ENCODE measurements around the gene CDH13.

Gene CDH13

DNA sequence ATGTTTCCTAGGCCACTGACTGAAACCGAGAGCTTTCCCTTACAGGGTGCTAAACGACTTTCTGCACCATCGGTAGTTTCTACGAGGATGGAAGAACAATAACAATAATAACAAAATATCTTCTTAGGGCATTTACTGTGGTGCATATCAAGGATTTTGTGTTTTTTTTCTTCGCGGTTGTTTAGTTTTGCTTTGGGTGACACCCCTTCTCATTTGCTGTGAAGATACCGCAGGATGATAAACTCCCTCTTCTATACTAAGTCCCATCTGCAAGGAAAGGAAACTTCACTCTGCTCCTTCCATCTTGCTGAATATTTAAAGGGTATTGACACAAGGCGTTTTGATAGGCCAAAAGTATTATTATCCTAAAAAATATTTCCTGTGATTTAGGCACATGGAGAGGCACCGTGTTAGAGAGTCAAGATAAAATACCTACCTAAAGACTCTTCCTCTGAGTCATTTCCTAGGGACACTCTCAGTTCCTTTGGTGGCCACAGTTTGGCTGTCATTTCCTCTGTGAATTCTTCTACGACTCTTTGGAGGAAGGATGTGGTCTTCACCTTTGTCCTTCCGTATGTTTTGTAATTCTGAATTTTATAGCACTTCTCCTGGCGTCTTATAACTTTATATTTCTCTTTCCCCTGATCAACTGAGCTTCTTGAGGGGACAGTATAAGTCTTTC is 318.8 kb downstream of the CDH13 start:
- DNase-seq (ENCODE audit: low read depth in 2 of 2) = no peak

DNA sequence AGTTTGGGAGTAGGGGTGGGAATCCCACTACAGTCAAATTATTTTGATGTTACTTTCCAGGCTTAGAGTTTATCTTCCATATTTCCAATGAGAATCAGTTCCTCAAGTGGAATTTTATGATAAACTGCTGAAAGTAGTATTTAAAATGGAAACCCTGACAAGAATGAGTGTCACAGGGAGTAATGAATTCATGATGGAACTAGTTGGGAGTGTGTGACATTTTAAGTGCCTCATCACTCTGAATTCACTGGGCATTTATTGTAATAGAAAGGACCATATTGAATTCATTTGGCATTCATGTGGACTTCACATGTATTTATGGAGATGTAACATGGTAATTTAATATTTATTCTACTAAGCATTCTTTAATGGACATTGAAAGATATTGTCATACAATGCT is 320.9 kb downstream of the CDH13 start:
- DNase-seq (ENCODE audit: low read depth in 2 of 2) = no peak

DNA sequence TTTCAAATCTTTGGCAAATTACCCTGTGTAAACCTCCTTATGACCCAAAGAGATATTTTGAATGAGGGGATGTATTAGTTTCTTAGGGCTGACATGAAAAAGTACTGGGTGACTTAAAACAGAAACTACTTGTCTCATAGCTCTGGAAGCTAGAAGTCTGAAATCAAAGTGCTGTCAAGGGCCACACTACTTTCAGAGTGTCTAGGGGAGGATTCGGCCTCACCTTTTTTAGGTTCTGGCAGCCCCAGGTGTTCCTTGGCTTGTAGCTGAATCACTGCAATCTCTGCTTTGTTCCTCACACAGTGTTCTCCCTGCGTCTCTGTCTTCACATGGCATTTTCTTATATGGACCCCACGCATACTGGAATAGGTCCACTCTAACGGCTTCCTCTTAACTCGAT is 322.2 kb downstream of the CDH13 start:
- DNase-seq (ENCODE audit: low read depth in 2 of 2) = no peak

DNA sequence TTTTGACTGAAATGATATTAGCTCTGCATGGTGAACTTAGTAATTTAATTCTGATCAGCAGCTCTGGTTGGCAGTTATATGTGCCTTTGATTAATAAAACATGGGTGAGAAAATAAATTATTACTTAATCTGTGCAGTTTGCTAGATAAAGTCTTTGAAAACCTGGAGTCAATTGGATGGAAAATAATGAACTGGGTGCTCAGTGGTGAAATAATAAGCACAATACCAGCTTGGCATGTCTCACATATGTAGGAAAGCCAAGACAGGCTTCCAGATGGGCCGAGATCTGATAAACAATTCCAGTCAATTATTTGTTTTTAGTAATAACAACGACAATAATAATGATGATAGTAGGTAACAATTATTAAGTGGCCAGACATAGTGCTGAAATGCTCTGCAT is 326.7 kb downstream of the CDH13 start:
- DNase-seq (ENCODE audit: low read depth in 2 of 2) = no peak

DNA sequence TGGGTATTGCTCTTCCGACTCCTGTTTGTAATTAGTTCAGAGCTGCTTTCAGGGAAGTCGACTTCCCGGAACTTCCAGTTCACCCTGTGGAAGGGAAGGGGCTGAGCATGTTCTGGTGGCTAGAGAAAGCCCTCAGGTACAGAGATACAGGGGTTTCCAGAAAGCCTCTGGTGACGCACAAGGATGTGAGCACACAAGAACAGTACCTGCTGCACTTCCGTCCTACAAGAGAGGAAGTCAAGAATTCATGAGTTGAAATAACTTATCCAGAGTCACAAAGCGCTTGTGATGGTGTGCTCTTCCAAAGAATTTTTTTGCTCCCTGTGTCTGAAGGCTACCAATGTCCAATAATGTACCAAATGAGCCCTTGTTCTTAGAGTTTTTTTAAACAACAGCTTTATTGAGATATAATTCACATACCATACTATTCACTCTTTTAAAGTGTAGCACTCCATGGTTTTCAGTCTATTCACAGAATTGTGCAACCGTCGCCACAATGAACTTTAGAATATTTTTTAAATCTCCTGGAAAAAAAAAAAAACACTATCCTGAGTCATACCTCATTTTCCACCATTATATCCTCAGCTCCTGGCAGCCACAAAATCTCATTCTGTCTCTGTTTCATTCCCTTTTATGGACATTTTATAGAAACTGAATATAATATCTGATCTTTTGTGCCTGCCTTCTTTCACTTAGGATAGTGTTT is 327.6 kb downstream of the CDH13 start:
- DNase-seq (ENCODE audit: low read depth in 2 of 2) = no peak

DNA sequence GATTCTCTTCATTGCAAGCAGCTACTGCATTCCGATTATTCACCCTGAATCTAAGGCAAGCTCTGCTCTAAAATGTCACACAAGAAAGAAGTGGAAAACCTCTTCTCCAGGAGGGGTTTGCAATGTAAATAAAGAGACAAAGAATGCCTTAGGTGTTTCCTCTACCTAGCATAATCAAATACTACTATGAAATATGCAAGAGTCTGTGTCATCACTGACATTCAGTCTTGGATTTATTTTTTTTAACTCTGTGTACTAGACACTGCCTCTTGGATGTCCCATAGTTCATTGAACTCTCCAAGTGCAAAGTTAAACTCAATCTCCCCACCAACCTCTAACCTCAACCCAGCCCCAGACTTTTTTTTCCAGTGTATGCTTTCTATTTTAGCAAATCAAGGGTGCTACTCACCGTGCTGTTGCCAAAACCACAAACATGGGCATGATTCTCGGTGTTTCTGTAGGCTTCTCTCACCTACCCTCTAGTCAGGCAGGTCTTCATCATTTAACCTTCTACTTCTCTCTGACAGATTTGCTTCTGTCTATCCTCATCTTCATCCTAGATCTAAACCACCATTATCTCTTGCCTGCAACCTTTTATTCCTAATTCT is 329.1 kb downstream of the CDH13 start:
- DNase-seq (ENCODE audit: low read depth in 2 of 2) = no peak

DNA sequence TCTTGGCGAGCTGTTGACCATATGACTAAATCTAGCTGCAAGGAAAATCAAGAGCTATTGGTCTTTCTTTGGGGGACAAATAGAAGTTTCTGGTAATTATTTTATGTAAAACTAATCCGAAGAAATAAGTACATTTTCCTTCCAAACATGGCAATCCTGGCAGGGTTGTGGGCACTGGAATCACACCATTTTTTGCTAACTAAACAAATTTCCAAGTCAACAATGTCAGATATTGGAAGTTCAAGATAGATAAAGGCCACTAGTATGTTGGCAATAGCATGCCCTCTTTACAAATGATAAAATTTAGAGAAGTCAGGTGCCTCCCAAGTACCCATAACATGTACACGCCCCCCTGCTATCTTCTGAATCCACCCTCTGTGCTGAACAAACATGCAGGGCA is 330.4 kb downstream of the CDH13 start:
- DNase-seq (ENCODE audit: low read depth in 2 of 2) = no peak

DNA sequence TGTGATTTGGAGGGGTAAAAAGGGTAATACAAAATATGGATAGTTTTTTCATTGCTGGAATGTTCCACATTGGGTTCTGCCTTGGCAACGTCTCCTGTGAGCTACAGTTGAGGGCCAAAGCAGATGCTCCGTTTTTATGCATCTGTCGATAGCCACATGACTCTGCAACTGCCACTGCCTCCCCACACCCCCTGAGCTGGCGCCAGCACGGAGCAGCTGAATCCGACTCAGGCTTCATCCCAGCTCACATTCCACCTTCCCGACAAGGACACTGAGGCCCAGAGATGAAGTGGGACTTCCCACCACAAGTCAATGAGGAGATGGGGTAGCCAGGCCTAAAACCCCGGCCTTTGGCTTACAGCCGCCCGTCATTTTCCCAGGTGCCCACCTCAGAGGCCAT is 334.1 kb downstream of the CDH13 start:
- no peak for DNase-seq (ENCODE audit: low read depth in 2 of 2)

DNA sequence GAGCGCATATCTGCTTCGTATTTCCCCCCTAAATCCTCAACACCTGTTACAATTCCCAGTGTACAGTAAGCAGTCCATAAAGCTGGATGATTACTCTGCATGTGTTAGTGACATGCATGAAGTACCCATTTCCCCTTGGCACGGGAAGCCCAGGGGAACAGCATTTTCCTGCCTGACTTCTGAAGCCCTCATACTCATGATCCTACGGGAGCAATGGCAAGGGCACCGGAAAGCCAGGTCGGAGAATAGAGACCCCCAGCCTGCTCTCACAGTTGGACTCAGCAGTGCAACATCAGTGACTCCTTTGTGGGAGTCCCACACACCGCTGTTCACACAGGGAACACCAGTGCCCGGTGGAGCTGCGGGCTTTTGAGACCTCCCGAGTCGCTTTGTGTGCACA is 336.9 kb downstream of the CDH13 start:
- DNase-seq (ENCODE audit: low read depth in 2 of 2) = no peak

DNA sequence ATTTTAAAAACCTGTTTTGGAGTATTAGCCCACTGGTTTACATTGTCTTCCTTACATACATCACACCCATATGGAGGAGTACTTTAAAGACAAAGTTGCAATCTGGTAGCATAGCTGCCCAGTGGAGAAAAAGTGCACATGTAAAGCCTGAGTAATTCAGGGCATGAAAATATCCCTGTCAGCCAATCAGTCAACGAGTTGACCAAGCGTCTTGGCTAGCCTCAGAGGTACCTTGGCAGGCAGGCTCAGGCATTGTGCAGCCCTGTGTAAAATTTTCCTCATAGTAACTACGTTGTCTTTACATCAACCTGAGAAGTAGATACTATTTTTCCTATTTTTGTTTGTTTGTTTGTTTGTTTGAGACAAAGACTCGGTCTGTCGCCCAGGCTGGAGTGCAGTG is 339.0 kb downstream of the CDH13 start:
- no peak for DNase-seq (ENCODE audit: low read depth in 2 of 2)

DNA sequence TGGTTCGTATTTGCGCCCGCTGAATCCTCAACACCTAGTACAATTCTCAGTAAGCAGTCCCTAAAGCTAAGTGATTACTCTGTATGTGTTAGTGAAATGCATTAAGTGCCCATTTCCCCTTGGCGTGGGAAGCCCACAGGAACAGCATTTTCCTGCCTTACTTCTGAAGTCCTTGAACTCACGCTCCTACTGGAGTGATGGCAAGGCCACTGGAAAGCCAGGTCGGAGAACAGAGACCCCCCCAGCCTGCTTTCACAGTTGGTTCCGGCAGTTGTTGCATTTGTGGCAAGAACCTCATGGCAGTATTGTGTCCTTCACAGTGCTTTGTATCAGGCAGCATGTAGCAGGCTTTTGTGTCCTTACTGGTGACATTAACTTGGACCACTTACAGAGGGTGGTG is 340.7 kb downstream of the CDH13 start:
- no peak for DNase-seq (ENCODE audit: low read depth in 2 of 2)

DNA sequence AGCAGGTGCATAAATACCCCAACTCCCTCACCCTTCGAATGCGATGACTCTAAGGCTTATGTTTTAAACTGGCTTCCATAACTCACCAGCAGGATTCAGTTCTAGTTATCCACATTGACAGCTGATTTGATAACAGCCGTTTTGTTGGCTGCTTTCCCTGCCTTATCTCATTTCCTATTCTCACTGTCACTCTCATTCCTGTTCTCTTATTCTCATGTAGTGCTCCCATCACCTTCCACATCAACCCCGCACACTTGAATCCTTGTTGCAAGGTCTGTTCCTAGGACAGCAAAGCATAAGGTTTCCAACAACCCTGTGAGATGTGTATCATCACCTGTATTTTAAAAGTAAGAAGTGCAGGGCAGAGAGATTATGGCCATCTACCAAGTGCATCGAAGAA is 344.4 kb downstream of the CDH13 start:
- no peak for DNase-seq (ENCODE audit: low read depth in 2 of 2)

DNA sequence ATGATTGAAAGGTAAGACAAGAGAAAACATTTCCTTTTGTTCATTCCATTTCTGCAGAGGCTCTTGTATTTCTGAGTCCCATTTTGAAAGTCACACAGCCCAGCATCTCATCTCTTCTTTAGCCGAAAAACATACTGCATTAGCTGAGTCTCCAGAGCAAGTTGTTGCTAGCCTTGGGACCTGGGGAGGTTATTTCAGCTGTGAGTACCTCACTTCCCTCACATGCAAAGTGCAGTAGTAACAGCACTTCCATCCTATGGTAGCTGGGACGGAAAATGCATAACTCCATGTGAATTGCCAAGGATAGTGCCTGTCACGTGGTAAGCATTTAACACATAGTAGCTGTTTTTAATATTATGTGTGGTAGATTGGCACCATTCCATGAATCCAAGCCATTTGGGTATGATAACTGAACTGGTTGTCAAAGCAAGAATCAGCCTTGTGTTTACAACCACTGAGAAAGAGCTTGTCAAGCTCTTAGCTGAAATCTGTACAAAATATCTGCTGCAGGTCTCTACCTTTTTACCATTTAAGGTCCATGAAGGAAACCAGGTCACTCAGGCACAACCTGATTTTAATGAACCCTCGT is 345.7 kb downstream of the CDH13 start:
- no peak for DNase-seq (ENCODE audit: low read depth in 2 of 2)

DNA sequence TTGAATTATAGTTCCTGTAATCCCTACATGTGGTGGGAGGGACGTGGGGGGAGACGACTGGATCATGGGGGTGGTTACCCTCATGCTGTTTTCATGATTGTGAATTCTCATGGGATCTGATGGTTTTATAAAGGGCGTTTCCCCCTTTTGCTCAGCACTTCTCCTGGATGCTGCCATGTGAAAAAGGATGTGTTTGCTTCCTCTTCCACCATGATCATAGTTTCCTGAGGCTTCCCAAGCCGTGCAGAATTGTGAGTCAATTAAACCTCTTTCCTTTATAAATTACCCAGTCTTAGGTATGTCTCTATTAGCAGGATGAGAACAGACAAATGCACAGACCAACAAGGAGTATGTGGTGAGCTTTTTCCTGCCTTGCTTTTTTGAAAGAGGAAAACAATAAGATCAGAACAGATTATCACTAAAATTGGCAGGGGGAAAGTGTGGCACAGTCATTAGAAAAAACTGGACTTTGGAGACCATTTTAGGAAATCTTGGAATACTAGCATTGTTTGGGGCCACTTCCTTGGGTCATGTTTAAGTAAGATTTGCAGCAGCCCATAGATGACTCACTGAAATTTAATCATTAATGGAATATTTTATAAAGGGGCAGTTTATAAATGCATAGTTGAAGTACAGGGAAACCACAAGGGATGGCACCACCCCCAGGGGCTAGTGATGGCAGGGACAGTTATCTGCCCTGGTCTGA is 352.8 kb downstream of the CDH13 start:
- no peak for DNase-seq (ENCODE audit: low read depth in 2 of 2)

DNA sequence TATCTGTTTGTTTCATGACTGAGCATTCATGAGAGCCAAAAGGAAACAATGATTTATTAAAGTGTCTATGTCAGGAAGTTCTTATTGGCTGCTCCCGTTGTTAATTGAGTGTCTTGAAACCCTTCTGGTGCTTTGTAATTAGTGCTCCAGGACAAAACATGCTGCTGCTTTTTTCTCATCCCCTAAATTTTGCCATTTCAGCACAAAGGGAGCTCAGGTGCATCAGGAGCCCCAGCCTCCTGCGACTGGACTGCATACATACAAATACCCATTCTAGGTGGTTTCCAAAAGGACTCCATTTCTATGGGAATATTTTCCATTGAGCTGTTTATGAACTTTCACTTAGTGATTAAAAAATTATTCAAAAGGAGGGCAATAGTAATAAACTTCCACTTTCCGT is 354.0 kb downstream of the CDH13 start:
- DNase-seq (ENCODE audit: low read depth in 2 of 2) = no peak

DNA sequence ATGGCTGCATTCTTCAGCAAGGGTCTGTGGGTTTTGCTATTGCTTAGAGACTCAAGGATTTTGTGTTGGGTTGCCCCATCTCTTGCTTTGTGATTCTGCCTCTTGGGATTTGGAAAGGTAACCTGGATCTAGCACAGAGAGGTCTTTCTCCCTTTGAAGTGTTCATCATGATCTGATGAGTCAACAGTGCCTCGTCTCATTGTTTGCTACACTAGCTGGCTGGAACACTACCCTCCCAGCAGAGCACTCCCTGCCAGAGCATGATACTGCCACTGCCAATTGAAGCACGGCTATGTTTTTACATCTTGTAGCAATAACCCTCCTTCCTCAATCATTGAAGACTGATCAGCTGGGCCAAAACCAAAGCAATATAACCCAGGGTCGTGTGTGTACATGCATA is 361.0 kb downstream of the CDH13 start:
- no peak for DNase-seq (ENCODE audit: low read depth in 2 of 2)

DNA sequence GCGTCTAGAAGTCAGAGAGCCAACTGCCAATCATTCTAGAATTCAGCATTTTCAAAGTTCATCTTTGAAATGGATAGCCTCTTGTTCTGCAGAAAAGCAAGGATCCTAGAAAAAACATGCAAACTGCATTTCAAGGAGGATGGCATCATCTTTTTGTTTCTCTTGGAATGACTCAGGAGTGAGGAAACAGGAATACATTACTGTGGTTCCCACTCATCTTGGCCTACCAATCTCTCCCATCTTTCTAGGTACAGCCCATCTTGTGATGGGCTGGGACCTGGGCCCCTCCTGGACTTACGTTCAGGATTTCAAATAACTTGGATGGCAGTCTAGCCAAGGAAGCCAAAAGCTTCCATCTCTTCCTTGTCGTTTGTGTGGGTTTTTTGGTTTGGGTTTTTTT is 363.4 kb downstream of the CDH13 start:
- no peak for DNase-seq (ENCODE audit: low read depth in 2 of 2)

DNA sequence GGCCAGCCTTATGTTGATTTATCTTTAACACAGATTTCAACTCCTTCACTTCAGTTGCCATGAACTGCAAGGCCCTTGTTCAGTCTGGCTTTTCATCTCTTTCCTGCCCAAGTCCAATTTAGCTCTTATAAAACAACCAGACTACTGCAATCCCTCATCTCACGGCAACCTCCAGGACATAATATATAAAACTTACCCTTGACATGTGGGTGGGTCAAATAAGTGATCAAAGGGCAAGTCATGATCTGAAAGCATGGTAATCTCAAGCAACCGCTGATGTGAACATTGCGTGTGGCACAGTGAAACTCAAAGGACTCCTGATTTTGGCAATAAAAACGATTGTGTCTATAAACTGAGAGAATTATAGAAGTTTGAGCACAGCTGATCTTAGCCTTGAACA is 364.6 kb downstream of the CDH13 start:
- no peak for DNase-seq (ENCODE audit: low read depth in 2 of 2)

DNA sequence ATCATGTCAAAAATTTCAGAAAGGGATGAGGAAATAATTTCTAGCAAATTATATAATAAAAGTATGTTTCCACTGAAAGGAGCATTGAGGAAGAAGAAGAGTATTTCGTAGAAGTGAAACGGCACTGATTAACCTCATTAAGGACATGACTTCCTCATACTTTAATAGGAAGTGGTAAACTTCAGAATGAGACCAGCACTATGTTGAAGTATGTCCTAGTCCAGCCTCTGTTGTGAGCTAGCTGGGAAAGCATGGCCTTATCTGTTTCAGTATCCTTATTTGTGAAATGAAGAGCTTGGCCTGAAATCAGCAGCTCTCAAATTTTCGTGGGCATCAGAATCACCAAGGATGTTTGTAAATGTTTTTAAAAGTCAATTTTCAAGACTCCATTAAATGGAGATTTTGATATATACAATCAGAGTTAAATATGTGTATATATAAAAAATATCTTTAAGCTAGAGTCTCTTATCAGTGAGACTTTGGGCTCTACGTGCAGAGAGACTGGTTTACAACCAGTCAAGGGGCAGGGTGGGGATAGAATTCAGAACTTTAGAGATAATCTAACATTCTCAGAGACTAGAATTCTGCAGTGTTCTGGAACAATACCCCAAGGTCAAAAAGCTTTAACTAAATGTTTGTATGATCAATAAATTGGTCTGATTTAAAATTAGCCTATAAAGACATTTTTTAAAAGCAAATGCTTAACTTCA is 365.4 kb downstream of the CDH13 start:
- no peak for DNase-seq (ENCODE audit: low read depth in 2 of 2)

DNA sequence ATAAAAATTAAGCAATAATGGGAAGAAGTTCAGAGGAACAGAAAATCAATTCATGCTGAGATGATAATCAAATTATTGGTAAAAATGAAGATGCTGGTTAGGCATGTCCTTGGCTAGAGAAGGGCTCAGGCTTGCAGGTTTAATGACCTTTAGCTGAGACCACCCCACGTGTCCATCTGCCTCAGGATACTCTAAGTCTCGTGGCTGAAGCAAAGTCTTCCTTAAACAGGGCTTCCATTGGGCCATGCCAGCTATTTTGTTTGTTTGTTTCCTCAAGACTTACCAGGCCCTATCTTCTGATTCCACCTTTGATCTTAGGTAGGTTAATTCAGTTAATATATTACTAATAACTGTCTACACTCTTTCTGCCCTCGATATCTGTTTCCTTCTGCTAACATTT is 366.0 kb downstream of the CDH13 start:
- DNase-seq (ENCODE audit: low read depth in 2 of 2) = no peak

DNA sequence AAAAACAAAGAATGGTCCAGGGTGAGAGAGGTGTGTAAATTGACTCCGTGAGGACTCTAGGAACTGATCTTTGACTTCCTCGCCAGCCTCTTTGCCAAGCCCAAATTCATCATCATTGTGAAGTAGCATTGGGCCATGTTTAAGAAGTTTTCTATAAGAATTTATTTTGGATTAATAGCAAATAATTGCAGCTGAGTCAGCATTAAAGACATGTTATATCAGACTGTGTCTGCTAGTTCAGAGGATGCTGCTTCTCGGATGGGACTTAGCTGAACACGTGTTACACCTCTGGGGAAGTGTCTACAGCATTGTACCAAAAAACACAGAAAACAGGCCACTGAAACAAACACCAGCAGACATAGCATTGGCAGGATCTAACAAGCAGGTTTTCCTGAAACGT is 366.6 kb downstream of the CDH13 start:
- DNase-seq (ENCODE audit: low read depth in 2 of 2) = no peak

DNA sequence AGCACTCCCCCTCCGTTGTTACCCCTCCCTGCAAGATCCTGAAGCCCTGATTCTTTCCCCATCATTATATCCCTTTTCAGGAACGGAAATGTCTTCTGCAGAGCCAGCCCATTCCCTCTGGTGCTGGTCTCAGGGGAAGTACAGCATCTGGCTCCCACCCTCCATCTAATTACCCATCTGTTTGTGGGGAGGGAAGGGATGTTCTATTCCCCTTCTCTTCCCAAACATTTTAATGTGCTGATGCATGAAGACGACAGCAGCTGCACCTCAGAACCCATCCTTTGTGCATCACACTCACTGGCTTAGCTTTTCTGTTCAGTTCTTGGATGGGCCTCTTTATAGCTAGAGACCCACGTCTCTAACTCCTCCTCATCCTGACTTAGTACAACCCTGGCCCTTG is 367.2 kb downstream of the CDH13 start:
- DNase-seq (ENCODE audit: low read depth in 2 of 2) = no peak
